SK-N-MC (cell line): ENCODE data around the gene CPT2.

Experiments
- EZH2 ChIP-seq: fragments of 200-600 bp; sonication (generic); IDR thresholded peaks from one replicate; pipeline ENCODE4 v1.6.1; 2017; ENCODE audit warnings: antibody characterized with exemption
- POLR2AphosphoS5 ChIP-seq: IDR thresholded peaks from 2 replicates; pipeline ENCODE4 v1.6.1; 2012; ENCODE audit warnings: mild to moderate bottlenecking, low read depth, low read length, borderline replicate concordance

DNA sequence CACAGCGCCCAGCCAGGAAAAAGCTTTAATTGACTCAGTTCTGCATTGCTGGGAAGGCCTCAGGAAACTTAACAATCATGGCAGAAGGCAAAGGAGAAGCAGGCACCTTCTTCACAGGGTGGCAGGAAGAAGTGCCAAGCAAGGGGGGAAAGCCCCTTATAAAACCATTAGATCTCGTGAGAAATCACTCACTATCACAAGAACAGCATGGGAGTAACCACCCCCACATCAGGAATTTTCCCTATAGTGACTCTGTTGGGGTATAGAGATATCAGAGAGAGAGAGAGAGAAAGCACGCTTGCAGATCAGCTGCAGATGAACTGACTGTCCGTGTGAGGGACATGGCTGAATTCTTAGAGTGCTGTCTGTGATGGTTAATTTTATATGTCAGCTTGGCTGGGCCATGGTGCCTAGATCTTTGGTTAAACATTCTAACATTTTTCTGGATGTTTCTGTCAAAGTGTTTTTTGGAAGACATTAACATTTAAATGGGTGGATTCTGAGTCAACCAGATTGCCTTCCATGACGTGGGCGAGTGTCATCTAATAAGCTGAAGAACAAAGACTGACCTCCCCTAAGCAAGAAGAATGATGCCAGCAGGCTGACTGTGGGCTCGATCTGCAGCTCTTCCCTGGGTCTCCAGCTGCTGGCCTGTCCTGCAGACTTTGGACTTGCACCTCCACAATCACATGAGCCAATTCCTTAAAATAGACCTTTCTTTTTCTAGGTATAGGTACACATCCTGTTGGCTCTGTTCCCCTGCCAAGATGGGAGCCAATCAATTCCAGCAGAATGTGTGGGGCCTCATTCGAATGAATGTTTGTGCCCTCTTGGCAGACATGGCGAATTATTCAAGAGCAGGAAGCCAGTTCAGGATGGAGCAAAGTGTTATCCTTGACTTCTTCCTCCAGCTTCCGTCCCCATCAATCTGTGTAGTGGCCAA is 21.4 kb upstream of the CPT2 start:
- TF ChIP-seq EZH2: no peak
- TF ChIP-seq POLR2AphosphoS5: no peak
